OCI-LY1 (cell line): Measurements from ENCODE around the gene BABAM2.

Experiments used
- H2AFZ ChIP-seq: fragments of 200-600 bp; sonication (generic), shearing (Covaris generic); 2 replicates; pipeline ENCODE4 v1.6.0; 2014; ENCODE audit warnings: antibody characterized with exemption, mild to moderate bottlenecking, low read length
- H3F3A ChIP-seq: fragments of 200-600 bp; sonication (generic), shearing (Covaris generic); 2 replicates; pipeline ENCODE4 v1.6.0; 2014; ENCODE audit warnings: mild to moderate bottlenecking, antibody characterized with exemption, low read length, moderate library complexity; ENCODE audit not compliant: insufficient read depth
- H3K27ac ChIP-seq: fragments of 200-600 bp; sonication (generic); 2 replicates; pipeline ENCODE4 v1.5.1; 2014; ENCODE audit warnings: low read length, mixed run types, mild to moderate bottlenecking, low read depth; ENCODE audit not compliant: poor library complexity, severe bottlenecking
- H3K27me3 ChIP-seq: fragments of 200-600 bp; sonication (generic); 2 replicates; pipeline ENCODE4 v1.6.0; 2014; ENCODE audit warnings: antibody characterized with exemption, mild to moderate bottlenecking, low read length, moderate library complexity; ENCODE audit not compliant: insufficient read depth
- H3K36me3 ChIP-seq: fragments of 200-600 bp; sonication (generic); 2 replicates; pipeline ENCODE4 v1.6.1; 2014; ENCODE audit warnings: mild to moderate bottlenecking, antibody characterized with exemption, low read length, moderate library complexity, mixed read lengths; ENCODE audit not compliant: insufficient read depth
- H3K4me1 ChIP-seq: fragments of 200-600 bp; sonication (generic); 2 replicates; pipeline ENCODE4 v1.5.1; 2014; ENCODE audit warnings: mild to moderate bottlenecking, low read length, moderate library complexity; ENCODE audit not compliant: insufficient read depth, severe bottlenecking
- H3K4me2 ChIP-seq: fragments of 200-600 bp; sonication (generic), shearing (Covaris generic); 2 replicates; pipeline ENCODE4 v1.6.1; 2014; ENCODE audit warnings: low read length
- H3K4me3 ChIP-seq: fragments of 200-600 bp; sonication (generic); 2 replicates; pipeline ENCODE4 v1.5.1; 2014; ENCODE audit warnings: low read length, low read depth, mild to moderate bottlenecking, mixed read lengths; ENCODE audit not compliant: poor library complexity, severe bottlenecking
- H3K79me2 ChIP-seq: fragments of 200-600 bp; shearing (Covaris generic); 2 replicates; pipeline ENCODE4 v1.6.1; 2016; ENCODE audit warnings: mixed run types, low read length, mixed read lengths; ENCODE audit not compliant: insufficient read depth
- H3K9ac ChIP-seq: fragments of 200-600 bp; sonication (generic), shearing (Covaris generic); 2 replicates; pipeline ENCODE4 v1.6.1; 2014; ENCODE audit warnings: mild to moderate bottlenecking, low read length, mixed read lengths
- H3K9me2 ChIP-seq: fragments of 200-600 bp; sonication (generic), shearing (Covaris generic); 2 replicates; pipeline ENCODE4 v1.6.1; 2014; ENCODE audit warnings: low read depth, mild to moderate bottlenecking, low read length, mixed read lengths
- H3K9me3 ChIP-seq: fragments of 200-600 bp; shearing (Covaris generic); 2 replicates; pipeline ENCODE4 v1.6.1; 2014; ENCODE audit warnings: low read length, mixed read lengths
- H4K20me1 ChIP-seq: fragments of 200-600 bp; sonication (generic), shearing (Covaris generic); 2 replicates; pipeline ENCODE4 v1.6.0; 2016; ENCODE audit warnings: mild to moderate bottlenecking, low read length; ENCODE audit not compliant: insufficient read depth
- CTCF ChIP-seq: fragments of 200-600 bp; sonication (generic), shearing (Covaris generic); IDR thresholded peaks from 2 replicates; pipeline ENCODE4 v1.5.1; 2017; ENCODE audit warnings: mild to moderate bottlenecking, antibody characterized with exemption, low read length, moderate library complexity, mixed read lengths
- EZH2 ChIP-seq: fragments of 200-600 bp; sonication (generic), shearing (Covaris generic); IDR thresholded peaks from 2 replicates; pipeline ENCODE4 v1.8.0; 2017; ENCODE audit warnings: borderline replicate concordance, mixed run types, mild to moderate bottlenecking, antibody characterized with exemption, low read length, moderate library complexity, mixed read lengths

BABAM2 gene

GRCh38 chr2:28224648-28225472 is 334.3 kb downstream of the BABAM2 start:
- Histone ChIP-seq H2AFZ (no peak overlapping the region), H3K36me3 (no peaks in the 10 kb centered on the region), H3K9ac (no peak overlapping the region), H3K4me3 (no peak overlapping the region), H3K4me2 (no peak overlapping the region), H3K9me2 (no peaks in the 10 kb centered on the region), H3F3A (no peaks in the 10 kb centered on the region), H3K4me1 (no peaks in the 10 kb centered on the region), H3K27me3 (no peaks in the 10 kb centered on the region), H4K20me1 (no peaks in the 10 kb centered on the region), H3K79me2 (no peaks in the 10 kb centered on the region), H3K27ac (no peak overlapping the region), H3K9me3 (no peaks in the 10 kb centered on the region)
- no peak for TF ChIP-seq CTCF
- no peak for TF ChIP-seq EZH2

- Histone ChIP-seq H3K79me2 (no peaks in the 10 kb centered on the region), H3K4me3 (no peak overlapping the region), H3K36me3 (no peaks in the 10 kb centered on the region), H3K9ac (no peak overlapping the region), H3K27me3 (no peaks in the 10 kb centered on the region), H3F3A (no peaks in the 10 kb centered on the region), H3K4me2 (no peak overlapping the region), H3K27ac (no peak overlapping the region), H3K4me1 (no peaks in the 10 kb centered on the region), H2AFZ (no peak overlapping the region), H3K9me2 (no peaks in the 10 kb centered on the region), H4K20me1 (no peaks in the 10 kb centered on the region), H3K9me3 (no peaks in the 10 kb centered on the region)
- TF ChIP-seq CTCF (no peak), EZH2 (no peak)
Measured at GRCh38 chr2:28225473-28226080, 335.0 kb downstream of the BABAM2 start.

DNA sequence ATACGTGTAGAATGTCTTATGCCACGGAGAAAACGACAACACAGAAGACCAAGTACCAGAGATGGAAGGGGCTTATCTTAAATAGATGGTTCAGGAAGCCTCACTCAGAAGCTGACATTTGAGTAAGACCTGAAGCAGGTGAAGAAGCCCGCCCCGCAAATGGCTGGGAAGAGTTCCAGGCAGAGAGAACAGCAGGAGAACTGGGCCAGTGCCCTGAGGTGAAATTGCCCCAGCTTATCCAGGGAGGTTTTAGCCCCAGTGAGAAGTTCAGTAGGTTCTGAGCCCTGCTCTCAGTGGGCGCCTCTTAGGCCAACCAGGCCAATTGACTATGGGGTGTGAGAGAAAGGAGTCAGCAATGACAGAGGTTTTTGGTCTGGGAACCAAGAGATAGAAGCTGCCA is 336.0 kb downstream of the BABAM2 start:
- Histone ChIP-seq H3K4me2 (no peak overlapping the region), H3K79me2 (no peaks in the 10 kb centered on the region), H3K9ac (no peak overlapping the region), H3K4me1 (no peaks in the 10 kb centered on the region), H4K20me1 (no peaks in the 10 kb centered on the region), H3K4me3 (no peak overlapping the region), H3K9me3 (no peaks in the 10 kb centered on the region), H3K27me3 (no peaks in the 10 kb centered on the region), H3F3A (no peaks in the 10 kb centered on the region), H3K27ac (no peak overlapping the region), H2AFZ (no peak overlapping the region), H3K9me2 (no peaks in the 10 kb centered on the region), H3K36me3 (no peaks in the 10 kb centered on the region)
- TF ChIP-seq CTCF (no peak), EZH2 (no peak)
